ENCODE data around the gene DNAJC1. TPM values are rescaled to one million over a fixed set of nuclear protein-coding genes. Genes with fewer than 3 reads are reported as not detected.

The DNAJC1 gene
- total RNA-seq, 1 donor from 2014 or later = 66.8 TPM

DNA sequence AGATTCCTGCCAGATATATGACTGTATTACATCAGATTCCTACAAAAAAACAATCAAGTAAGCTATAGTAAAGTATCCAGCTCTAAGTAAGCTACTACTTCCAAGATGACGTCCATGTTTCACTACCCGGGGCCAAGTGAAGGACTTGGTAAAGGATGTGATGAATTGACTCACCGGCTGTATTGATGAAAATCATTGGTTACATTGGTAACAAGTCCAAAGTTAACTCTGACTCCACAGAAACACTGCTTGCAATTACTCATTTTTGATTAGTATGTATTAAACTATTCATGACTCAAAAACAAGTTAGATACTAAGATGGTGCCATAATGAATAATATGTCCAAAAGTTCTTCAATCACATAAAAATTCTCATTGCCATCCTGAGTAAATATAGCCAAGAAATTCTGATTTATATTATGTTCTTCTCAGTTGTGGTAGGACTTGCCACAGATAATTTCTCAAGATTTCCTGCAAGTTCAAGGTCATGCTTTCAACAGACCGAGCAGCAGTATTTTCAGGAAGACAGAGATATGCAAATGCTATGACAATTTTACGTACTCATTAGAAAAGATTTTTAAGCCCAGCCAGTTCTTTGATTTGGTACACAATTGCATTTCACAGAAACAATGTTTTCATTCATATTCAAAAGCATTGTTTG is 12.6 kb upstream of the DNAJC1 start:
- peaks cover 4% of the 10 kb centered on the region for H3K9me3 Mint-ChIP-seq (ENCODE audit: unreplicated experiment)
- no peaks in the 10 kb centered on the region for H3K4me1 ChIP-seq (ENCODE audit: insufficient read depth, low read length)

DNA sequence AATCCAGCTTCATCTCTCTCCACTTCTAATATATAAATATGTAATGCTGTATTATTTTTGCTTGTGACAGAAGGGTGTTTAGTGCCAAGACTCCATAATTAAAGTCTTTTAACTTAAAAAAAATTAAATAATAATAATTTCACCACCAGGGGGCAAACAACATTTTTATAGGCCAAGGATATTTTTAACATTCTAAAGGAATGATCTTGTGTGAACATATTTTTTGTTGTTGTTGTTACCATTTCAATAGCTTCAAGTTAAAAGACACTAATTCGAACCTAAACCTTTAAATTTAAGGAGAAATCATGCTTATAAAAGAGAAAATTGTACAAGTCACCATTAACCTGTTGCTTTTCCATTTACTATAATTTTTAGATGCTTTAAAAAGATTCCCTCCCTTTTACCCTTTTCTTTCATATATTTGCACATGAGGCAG is 7.5 kb upstream of the DNAJC1 start:
- no peak overlapping the region for H3K27ac ChIP-seq (ENCODE audit: low read depth, low read length)
- no peak overlapping the region for H2AFZ ChIP-seq (ENCODE audit: low read depth, low read length)
- H3K36me3 Mint-ChIP-seq (ENCODE audit: low read depth, unreplicated experiment) = no peaks in the 10 kb centered on the region
- no peak overlapping the region for H3K4me3 Mint-ChIP-seq (ENCODE audit: unreplicated experiment)
- no peaks in the 10 kb centered on the region for H4K20me1 ChIP-seq (ENCODE audit: insufficient read depth, low read length)
- TF ChIP-seq, protein P1, sequence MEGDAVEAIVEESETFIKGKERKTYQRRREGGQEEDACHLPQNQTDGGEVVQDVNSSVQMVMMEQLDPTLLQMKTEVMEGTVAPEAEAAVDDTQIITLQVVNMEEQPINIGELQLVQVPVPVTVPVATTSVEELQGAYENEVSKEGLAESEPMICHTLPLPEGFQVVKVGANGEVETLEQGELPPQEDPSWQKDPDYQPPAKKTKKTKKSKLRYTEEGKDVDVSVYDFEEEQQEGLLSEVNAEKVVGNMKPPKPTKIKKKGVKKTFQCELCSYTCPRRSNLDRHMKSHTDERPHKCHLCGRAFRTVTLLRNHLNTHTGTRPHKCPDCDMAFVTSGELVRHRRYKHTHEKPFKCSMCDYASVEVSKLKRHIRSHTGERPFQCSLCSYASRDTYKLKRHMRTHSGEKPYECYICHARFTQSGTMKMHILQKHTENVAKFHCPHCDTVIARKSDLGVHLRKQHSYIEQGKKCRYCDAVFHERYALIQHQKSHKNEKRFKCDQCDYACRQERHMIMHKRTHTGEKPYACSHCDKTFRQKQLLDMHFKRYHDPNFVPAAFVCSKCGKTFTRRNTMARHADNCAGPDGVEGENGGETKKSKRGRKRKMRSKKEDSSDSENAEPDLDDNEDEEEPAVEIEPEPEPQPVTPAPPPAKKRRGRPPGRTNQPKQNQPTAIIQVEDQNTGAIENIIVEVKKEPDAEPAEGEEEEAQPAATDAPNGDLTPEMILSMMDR (IDR thresholded peaks at IDR 0.05; ENCODE audit: insufficient read depth, low read depth, low read length) = peak; percentile 38
- no peak for TF ChIP-seq EZH2 (IDR thresholded peaks at IDR 0.05; ENCODE audit: insufficient read depth, low read length)
- no peaks in the 10 kb centered on the region for H3K9me3 ChIP-seq (ENCODE audit: insufficient read depth, low read depth, low read length)
- no peaks in the 10 kb centered on the region for H3K79me2 ChIP-seq (ENCODE audit: insufficient read depth, low read length)
- H3K9me3 Mint-ChIP-seq (ENCODE audit: unreplicated experiment) = no peaks in the 10 kb centered on the region
- H3K36me3 ChIP-seq (ENCODE audit: insufficient read depth, low read length) = no peaks in the 10 kb centered on the region
- no peak overlapping the region for H3K9ac ChIP-seq (ENCODE audit: low read length)
- H3K27me3 ChIP-seq (ENCODE audit: insufficient read depth, low read length) = no peaks in the 10 kb centered on the region
- DNase-seq (ENCODE audit: low read depth) (no peak), FAIRE-seq (no peak)
- no peak overlapping the region for H3K4me3 ChIP-seq (ENCODE audit: insufficient read depth, low read depth, low read length)
- H3K4me2 ChIP-seq (ENCODE audit: low read length) = no peak overlapping the region
- H3K4me1 ChIP-seq (ENCODE audit: insufficient read depth, low read length) = no peaks in the 10 kb centered on the region
- H3K27ac Mint-ChIP-seq (ENCODE audit: unreplicated experiment) = no peak overlapping the region
- no peaks in the 10 kb centered on the region for H3K4me1 Mint-ChIP-seq (ENCODE audit: low read depth, unreplicated experiment)
- no peaks in the 10 kb centered on the region for H3K27me3 Mint-ChIP-seq (ENCODE audit: low read depth, unreplicated experiment)

More for the DNA sequence above, 12.6 kb upstream of the DNAJC1 start:
- Histone ChIP-seq H2AFZ (ENCODE audit: low read depth, low read length) (no peak overlapping the region), H3K36me3 (ENCODE audit: insufficient read depth, low read length) (no peaks in the 10 kb centered on the region), H3K27ac (ENCODE audit: low read depth, low read length) (no peak overlapping the region), H3K4me3 (ENCODE audit: insufficient read depth, low read depth, low read length) (no peak overlapping the region), H3K9me3 (ENCODE audit: insufficient read depth, low read depth, low read length) (no peaks in the 10 kb centered on the region), H3K4me2 (ENCODE audit: low read length) (no peak overlapping the region), H4K20me1 (ENCODE audit: insufficient read depth, low read length) (no peaks in the 10 kb centered on the region), H3K27me3 (ENCODE audit: insufficient read depth, low read length) (no peaks in the 10 kb centered on the region), H3K9ac (ENCODE audit: low read length) (no peak overlapping the region), H3K79me2 (ENCODE audit: insufficient read depth, low read length) (no peaks in the 10 kb centered on the region)
- no peak overlapping the region for H3K4me3 Mint-ChIP-seq (ENCODE audit: unreplicated experiment)
- TF ChIP-seq EZH2 (IDR thresholded peaks at IDR 0.05; ENCODE audit: insufficient read depth, low read length) = no peak
- TF ChIP-seq, protein P1 (IDR thresholded peaks at IDR 0.05; ENCODE audit: insufficient read depth, low read depth, low read length) = no peak
- H3K27ac Mint-ChIP-seq (ENCODE audit: unreplicated experiment) = no peak overlapping the region
- H3K36me3 Mint-ChIP-seq (ENCODE audit: low read depth, unreplicated experiment) = no peaks in the 10 kb centered on the region
- peak; percentile 7 for DNase-seq (ENCODE audit: low read depth)
- FAIRE-seq = no peak
- H3K4me1 Mint-ChIP-seq (ENCODE audit: low read depth, unreplicated experiment) = no peaks in the 10 kb centered on the region
- H3K27me3 Mint-ChIP-seq (ENCODE audit: low read depth, unreplicated experiment) = no peaks in the 10 kb centered on the region

DNA sequence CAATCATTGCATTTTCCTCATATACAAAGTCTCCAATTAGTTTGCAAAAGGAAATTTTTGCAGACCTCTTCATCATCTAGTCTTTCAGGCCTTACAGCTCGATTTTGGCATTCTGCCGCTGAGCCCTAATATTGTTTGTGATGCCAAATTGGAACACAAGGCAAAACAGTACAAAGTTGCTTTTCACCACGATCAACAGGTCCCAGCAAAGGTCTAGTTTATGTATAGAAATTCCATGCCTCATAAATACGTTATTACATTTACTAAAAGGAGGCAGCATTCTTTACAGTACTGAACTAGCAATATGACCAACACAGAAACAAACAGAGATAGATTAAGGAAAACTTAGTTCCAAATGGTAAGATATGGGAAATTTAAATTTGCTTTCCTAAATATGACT is 7.0 kb upstream of the DNAJC1 start:
- no peak overlapping the region for H3K27ac ChIP-seq (ENCODE audit: low read depth, low read length)
- no peak overlapping the region for H3K4me3 ChIP-seq (ENCODE audit: insufficient read depth, low read depth, low read length)
- no peaks in the 10 kb centered on the region for H4K20me1 ChIP-seq (ENCODE audit: insufficient read depth, low read length)
- no peaks in the 10 kb centered on the region for H3K27me3 ChIP-seq (ENCODE audit: insufficient read depth, low read length)
- Mint-ChIP-seq H3K27me3 (ENCODE audit: low read depth, unreplicated experiment) (no peaks in the 10 kb centered on the region), H3K9me3 (ENCODE audit: unreplicated experiment) (no peaks in the 10 kb centered on the region), H3K36me3 (ENCODE audit: low read depth, unreplicated experiment) (no peaks in the 10 kb centered on the region), H3K4me1 (ENCODE audit: low read depth, unreplicated experiment) (no peaks in the 10 kb centered on the region), H3K4me3 (ENCODE audit: unreplicated experiment) (no peak overlapping the region), H3K27ac (ENCODE audit: unreplicated experiment) (no peak overlapping the region)
- no peaks in the 10 kb centered on the region for H3K79me2 ChIP-seq (ENCODE audit: insufficient read depth, low read length)
- H3K9ac ChIP-seq (ENCODE audit: low read length) = no peak overlapping the region
- H3K4me2 ChIP-seq (ENCODE audit: low read length) = no peak overlapping the region
- TF ChIP-seq EZH2 (IDR thresholded peaks at IDR 0.05; ENCODE audit: insufficient read depth, low read length) = no peak
- TF ChIP-seq, protein P1 (IDR thresholded peaks at IDR 0.05; ENCODE audit: insufficient read depth, low read depth, low read length) = no peak
- FAIRE-seq (no peak), DNase-seq (ENCODE audit: low read depth) (no peak)
- H3K36me3 ChIP-seq (ENCODE audit: insufficient read depth, low read length) = no peaks in the 10 kb centered on the region
- H3K4me1 ChIP-seq (ENCODE audit: insufficient read depth, low read length) = no peaks in the 10 kb centered on the region
- no peaks in the 10 kb centered on the region for H3K9me3 ChIP-seq (ENCODE audit: insufficient read depth, low read depth, low read length)
- no peak overlapping the region for H2AFZ ChIP-seq (ENCODE audit: low read depth, low read length)

Data from astrocyte (in vitro differentiated cells and primary cell).